Measurements from ENCODE around the gene OPTC.

Gene OPTC

GRCh38 chr1:203453016-203453415, 40.9 kb upstream of the OPTC start:
- TF ChIP-seq POU6F1 (CRISPR knock-in tag; IDR thresholded peaks at IDR 0.05; ENCODE audit: borderline replicate concordance, low read depth) (no peak), ZFP3 (CRISPR knock-in tag; IDR thresholded peaks at IDR 0.05) (no peak), TCF4 (CRISPR knock-in tag; IDR thresholded peaks at IDR 0.05; ENCODE audit: borderline replicate concordance) (no peak), CREB5 (CRISPR knock-in tag; IDR thresholded peaks at IDR 0.05; ENCODE audit: low read depth) (no peak), ZC3H10 (CRISPR knock-in tag; IDR thresholded peaks at IDR 0.05) (no peak), ESRRG (CRISPR knock-in tag; IDR thresholded peaks at IDR 0.05) (no peak)
- no peak for ATAC-seq

GRCh38 chr1:203453616-203454015, 40.3 kb upstream of the OPTC start:
- no peak for ATAC-seq
- TF ChIP-seq ZNF8 (CRISPR knock-in tag; IDR thresholded peaks at IDR 0.05) (no peak), ZFP3 (CRISPR knock-in tag; IDR thresholded peaks at IDR 0.05) (no peak), RARB (CRISPR knock-in tag; IDR thresholded peaks at IDR 0.05) (no peak), ZNF565 (CRISPR knock-in tag; conservative IDR thresholded peaks at IDR 0.05; ENCODE audit: low read depth) (no peak), CSDC2 (CRISPR knock-in tag; IDR thresholded peaks at IDR 0.05) (no peak), POU6F1 (CRISPR knock-in tag; IDR thresholded peaks at IDR 0.05; ENCODE audit: borderline replicate concordance, low read depth) (no peak), BACH2 (CRISPR knock-in tag; IDR thresholded peaks at IDR 0.05; ENCODE audit: borderline replicate concordance) (no peak), CREB5 (CRISPR knock-in tag; IDR thresholded peaks at IDR 0.05; ENCODE audit: low read depth) (no peak), SNAI2 (CRISPR knock-in tag; IDR thresholded peaks at IDR 0.05) (no peak), TCF4 (CRISPR knock-in tag; IDR thresholded peaks at IDR 0.05; ENCODE audit: borderline replicate concordance) (no peak), TOX (CRISPR knock-in tag; IDR thresholded peaks at IDR 0.05; ENCODE audit: borderline replicate concordance) (no peak), PPARA (CRISPR knock-in tag; IDR thresholded peaks at IDR 0.05; ENCODE audit: borderline replicate concordance) (no peak), ESRRG (CRISPR knock-in tag; IDR thresholded peaks at IDR 0.05) (no peak), ISL1 (CRISPR knock-in tag; IDR thresholded peaks at IDR 0.05) (no peak)

GRCh38 chr1:203454986-203455471, 38.9 kb upstream of the OPTC start:
- ATAC-seq = no peak
- TF ChIP-seq RARB (CRISPR knock-in tag; IDR thresholded peaks at IDR 0.05) (no peak), CREB5 (CRISPR knock-in tag; IDR thresholded peaks at IDR 0.05; ENCODE audit: low read depth) (no peak), GLIS3 (CRISPR knock-in tag; IDR thresholded peaks at IDR 0.05) (no peak)

- TF ChIP-seq CSDC2 (CRISPR knock-in tag; IDR thresholded peaks at IDR 0.05) (no peak), CREB5 (CRISPR knock-in tag; IDR thresholded peaks at IDR 0.05; ENCODE audit: low read depth) (no peak), PPARA (CRISPR knock-in tag; IDR thresholded peaks at IDR 0.05; ENCODE audit: borderline replicate concordance) (no peak), ZNF565 (CRISPR knock-in tag; conservative IDR thresholded peaks at IDR 0.05; ENCODE audit: low read depth) (no peak), ZNF70 (CRISPR knock-in tag; IDR thresholded peaks at IDR 0.05) (no peak), PATZ1 (CRISPR knock-in tag; IDR thresholded peaks at IDR 0.05; ENCODE audit: borderline replicate concordance) (no peak), RARB (CRISPR knock-in tag; IDR thresholded peaks at IDR 0.05) (no peak), TSHZ2 (CRISPR knock-in tag; IDR thresholded peaks at IDR 0.05) (no peak), GLIS3 (CRISPR knock-in tag; IDR thresholded peaks at IDR 0.05) (no peak), TCF4 (CRISPR knock-in tag; IDR thresholded peaks at IDR 0.05; ENCODE audit: borderline replicate concordance) (no peak), ISL1 (CRISPR knock-in tag; IDR thresholded peaks at IDR 0.05) (no peak), SNAI2 (CRISPR knock-in tag; IDR thresholded peaks at IDR 0.05) (no peak), OSR1 (CRISPR knock-in tag; IDR thresholded peaks at IDR 0.05) (no peak), BACH2 (CRISPR knock-in tag; IDR thresholded peaks at IDR 0.05; ENCODE audit: borderline replicate concordance) (no peak), ZNF8 (CRISPR knock-in tag; IDR thresholded peaks at IDR 0.05) (no peak)
- no peak for ATAC-seq
Observed at GRCh38 chr1:203455706-203456105, 38.2 kb upstream of the OPTC start.

Measured in SK-N-SH treated with all-trans-retinoic acid at 6 μM for 48 hours (cell line).